ENCODE results near the gene RGS4.

The RGS4 gene

DNA sequence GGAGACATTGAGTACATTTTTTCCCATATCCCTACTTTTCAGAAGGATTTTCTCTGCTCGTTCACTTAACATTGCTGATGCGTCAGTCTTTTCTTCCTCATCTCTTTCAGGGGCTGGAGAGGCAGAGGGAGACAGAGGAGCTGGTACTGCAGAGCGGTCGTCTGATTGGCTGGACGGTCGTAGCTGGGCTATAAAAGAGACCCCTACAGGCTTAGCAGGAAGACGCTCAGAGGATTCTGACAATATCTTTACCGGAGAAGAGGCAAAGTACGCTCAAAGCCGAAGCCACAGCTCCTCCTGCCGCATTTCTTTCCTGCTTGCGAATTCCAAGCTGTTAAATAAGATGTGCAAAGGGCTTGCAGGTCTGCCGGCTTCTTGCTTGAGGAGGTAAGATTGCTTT, at the start of gene RGS4:
TSS of gene RGS4 (plus strand) at position 220 of the 400 bp plus-strand sequence. CDS start at position 344, 124 bp downstream.
- DNase-seq (no peak), ATAC-seq (no peak)

DNA sequence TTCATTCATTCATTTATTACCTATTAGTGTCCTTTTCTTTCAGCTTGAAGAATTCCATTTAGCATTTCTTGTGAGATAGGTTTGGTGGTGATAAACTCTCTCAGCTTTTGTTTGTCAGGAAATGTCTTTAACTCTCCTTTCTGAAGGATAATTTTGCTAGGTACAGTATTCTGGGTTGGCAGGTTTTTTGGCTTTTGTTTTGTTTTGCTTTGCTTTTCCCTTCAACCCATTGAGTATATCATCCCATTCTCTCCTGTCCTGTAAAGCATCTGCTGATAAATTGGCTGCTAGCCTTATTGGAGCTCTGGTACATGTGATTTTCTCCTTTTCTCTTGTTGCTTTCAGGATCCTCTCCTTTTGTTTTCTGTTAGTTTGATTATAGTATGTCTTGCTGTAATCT, 47.0 kb upstream of the RGS4 start:
- no peak for ATAC-seq

DNA sequence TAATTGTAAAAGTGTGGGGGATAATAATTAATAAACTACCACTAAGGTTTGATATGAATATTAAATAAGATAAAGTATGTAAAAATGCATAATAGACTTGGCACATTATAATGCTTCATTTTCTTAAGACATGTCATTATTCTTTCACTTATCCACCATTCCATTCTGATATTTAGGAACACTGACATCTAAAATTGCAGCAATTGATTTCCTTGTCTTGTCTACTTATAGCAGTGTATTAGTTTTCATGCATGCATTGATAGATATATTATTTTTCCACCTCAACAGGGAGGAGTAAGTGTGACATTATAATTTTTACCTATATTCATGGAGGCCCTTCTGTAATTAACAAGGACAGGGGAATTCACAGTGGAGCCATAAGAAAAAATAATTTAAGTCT, 41.6 kb upstream of the RGS4 start:
- no peak for DNase-seq
- ATAC-seq, result no peak

More for the DNA sequence above, 47.0 kb upstream of the RGS4 start:
- DNase-seq, result no peak

DNA sequence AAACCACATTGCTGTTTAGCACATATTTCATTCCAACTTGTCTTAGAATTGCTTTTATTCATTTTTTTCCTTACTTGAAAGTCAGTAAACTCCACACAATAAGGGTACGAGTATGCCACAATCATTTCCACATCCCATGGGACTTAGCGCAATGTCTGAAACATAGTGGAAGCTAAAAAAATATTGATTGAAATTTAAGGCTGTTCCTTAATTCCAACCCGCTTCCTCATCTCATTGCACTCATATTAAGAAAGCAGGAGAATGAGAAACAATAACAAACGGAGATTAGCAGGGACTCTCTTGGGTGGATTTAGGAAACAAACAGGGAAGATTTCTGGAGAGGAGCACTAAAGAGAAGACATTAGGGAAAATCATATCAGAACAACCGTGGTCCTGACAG, 39.3 kb upstream of the RGS4 start:
- no peak for DNase-seq
- ATAC-seq, result no peak

DNA sequence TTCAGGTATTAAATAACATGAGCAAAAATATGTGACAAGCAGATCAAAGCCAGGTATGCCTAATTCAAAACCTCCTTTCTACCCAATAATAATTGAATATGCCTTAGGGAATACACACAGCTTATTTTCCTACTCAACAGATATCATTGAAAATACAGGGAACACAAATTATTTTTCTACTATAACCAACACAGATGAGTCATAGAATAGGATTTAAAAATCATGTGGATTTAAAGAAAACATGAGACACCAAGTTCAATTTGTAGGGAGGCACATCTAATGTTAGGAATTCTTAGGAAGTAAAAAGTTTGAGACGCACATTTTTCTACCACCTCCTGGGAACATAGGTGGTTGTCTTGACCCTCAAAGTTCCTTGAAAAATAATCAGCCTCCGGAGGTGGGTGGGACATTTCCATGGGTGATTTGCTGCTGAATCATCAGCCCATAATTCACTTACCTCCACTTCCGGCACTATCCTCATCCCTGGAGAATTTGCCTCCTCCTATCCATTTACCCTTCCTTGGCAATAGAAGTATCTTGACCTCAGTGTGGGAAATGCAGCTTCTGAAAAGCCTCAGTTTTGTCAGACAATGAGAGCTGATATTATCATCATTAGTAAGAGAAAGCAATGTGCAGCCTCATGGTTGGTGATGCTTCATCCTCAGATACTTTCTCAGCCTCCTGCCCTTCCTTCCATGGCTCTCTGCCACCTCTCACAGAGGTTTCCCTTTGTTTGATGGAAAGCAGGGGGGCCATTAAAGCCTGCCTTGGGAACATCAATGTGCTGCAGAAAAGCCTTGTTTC, 33.5 kb upstream of the RGS4 start:
- ATAC-seq (no peak), DNase-seq (no peak)

DNA sequence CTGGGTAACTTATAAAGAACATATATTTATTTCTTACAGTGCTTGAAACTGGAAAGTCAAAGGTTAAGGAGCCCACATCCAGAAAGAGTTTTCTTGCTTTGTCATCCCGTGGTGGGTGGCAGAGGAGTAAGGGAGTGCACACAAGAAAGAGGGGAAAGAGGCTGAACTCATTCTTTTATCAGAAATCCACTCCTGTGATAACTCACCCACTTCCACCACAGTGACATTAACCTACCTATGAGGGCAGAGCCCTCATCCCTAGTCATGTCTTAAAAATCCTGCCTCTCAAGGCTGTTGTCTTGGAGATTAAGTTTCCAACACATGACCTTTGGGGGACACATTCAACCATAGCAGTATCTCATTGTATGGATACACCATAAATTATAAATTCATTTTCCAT, 32.5 kb upstream of the RGS4 start:
- no peak for DNase-seq
- no peak for ATAC-seq

DNA sequence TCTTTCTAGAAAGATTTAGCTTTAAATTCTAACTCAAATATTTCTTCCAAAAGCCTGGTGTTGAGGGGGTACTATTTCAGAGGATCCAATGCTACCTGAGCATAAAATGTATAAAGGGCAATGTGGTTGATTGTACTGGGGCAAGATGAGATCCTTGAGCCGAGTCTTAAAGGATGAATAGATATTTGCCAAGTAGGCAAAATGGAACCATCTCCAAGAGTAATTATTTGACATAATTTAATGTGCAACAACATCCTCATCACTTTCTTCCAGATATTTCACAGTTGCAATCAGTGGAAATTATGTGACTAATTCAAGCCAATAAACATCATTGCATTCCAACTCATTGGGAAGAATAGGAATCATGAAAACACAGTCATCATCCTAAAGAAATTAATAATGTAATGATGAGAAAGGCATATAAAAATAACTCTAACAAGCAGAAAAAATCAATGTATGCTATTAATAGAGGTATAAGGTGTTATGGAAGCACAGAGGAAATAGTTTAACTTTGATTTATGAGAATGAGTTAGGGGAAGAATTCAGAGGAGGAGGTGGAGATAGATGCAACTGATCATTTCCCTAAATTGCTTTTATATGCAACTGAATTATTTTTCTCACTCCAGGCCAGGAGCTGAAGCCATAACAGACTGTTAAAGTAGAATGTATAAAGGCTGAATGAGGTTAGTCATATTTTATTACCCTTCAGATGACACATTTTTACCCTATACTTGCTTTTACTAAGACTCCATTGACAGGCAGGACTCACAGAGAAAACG, 30.0 kb upstream of the RGS4 start:
- ATAC-seq (no peak), DNase-seq (no peak)

DNA sequence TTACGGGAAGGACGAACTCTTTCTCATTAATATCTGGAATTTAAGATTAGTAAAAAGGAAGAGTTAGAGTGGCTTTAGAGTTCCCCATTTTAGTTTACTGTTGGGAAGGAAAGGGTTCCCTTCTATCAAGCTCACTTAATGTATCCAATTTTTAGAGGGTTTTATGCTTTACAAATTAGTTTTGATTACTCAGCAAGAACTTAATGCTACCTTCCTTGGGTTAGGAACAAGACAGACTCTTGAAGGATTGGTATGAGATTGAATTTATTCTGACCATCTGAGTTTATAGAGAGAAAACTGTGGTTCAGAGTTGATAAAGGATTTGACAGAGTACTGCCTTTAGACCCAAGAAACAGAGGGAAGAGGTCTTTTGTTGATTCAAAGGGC, 29.5 kb upstream of the RGS4 start:
- DNase-seq (no peak), ATAC-seq (no peak)

DNA sequence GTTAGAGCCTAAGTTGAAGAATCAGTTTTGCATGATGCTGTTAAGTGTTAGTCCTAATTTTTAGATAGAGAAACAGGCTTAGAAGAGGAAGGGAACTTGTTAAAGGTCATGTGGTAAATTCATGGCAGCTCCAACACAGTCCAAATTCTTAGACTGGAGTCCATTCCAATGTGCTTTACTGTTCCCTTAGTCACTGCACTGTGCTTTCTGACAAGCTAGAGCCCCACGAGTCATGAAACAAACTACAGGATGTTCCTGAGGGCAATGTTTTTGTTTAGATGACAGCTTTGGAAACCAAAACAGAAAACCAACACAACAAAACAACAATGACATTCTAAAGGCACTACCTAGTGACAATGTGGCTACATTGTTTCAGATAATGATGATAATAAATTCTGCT, 23.1 kb upstream of the RGS4 start:
- DNase-seq, result no peak
- no peak for ATAC-seq

DNA sequence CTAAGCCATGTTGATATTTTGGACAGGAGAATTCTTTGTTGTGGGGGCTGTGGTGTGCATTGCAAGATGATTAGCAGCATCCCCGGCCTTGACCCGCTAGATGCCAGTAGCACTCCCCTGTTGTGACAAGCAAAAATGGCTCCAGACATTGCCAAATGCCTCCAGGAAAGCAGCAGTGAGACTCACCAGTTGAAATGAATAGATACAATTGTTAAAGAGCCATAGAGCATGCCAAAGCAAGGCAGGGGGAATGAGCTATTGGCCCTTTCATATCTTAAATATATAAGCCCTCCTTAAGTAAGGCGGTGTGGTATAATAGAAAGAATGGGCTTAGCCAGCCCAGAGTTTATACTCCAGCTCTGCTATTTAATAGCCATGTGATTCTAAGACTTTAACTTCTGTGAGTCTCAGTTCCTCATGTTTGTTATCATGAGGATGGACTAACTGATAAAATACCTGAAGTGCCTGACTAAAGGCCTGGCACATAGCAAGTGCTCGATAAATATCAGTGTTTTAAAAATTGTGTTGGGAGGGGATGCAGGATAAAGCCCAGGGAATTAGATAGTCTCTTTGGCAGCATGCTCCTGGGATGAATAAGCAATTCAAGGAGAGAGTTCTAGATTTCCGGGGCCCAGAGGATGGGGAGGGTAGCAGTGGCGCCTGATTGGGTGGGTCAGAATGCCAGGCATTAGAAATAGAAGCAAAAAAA, 21.1 kb upstream of the RGS4 start:
- no peak for DNase-seq
- ATAC-seq, result no peak

DNA sequence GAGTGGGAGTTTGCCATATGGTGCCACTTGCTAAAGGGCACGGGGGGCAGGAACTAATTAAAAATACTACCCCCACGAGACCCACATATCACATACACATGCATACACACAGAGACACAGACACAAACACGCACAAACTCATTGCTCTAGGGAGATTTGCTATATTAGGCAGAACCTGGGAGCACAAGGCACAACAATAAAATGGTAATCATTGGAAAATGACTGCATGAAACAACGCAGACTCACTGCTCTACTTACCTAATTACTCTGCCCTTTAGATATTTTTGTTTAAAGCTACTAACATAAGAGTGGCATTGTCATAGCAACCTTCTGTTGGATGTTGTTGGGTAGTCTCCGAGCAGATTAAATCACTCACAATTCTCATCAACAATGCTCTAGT, 20.3 kb upstream of the RGS4 start:
- ATAC-seq (no peak), DNase-seq (no peak)

DNA sequence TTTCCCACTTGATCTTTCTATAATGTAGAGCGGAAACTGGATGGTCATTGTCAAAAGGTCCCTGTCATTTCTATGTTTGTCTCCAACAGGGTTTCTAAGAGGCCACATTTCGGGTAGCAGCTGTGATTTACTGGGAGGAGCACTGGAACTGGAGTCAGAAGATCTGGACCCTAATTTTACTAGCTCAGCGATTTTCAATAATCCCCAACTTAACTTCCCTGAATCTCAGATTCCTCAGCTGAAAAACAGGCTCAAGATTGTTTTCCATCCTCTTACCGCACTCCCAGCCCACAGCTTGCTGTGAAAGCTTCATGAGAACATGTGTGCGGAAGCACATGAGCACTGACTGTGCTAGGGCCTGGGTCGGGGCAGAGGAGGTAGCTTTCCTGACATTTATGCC, 19.9 kb upstream of the RGS4 start:
- no peak for ATAC-seq
- no peak for DNase-seq

DNA sequence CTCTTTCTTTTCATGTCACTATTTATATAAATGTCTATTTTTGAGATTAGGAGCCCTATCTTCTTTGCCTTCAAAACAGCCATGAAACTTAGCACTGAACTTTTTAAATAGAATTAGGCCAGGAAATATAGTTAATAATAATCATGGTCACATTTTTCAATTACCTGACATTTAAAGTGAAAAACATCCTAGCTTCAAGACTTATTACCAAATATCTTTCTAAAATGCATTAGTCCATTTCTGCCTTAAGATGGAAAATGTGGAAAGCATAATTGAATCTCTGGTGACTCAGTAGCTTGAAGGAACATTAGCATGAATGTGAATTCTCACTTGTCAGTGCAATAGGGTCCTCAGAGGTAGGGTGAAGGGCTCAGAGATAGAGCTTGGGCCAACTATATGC, 18.7 kb upstream of the RGS4 start:
- no peak for DNase-seq
- no peak for ATAC-seq

DNA sequence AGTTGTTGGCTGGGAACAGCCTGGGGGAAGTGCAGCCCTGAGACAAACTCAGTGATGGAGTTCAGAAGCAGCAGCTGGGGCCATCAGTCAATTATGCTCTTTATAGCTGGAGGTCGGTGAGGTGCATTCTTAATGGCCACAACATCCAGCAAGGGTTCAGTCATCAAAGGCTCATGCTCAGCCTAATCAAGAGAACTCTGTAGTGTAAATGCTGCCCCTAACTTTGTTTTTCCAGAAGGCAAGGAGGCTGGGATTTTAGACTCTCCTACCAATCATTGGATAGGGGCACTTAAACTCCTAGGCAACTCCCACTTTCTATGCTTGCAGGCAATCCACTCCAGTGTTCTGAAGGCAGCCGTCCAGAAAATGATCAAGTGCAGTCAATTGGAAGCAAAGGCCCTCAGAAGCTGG, 15.0 kb upstream of the RGS4 start:
- DNase-seq (no peak), ATAC-seq (no peak)

DNA sequence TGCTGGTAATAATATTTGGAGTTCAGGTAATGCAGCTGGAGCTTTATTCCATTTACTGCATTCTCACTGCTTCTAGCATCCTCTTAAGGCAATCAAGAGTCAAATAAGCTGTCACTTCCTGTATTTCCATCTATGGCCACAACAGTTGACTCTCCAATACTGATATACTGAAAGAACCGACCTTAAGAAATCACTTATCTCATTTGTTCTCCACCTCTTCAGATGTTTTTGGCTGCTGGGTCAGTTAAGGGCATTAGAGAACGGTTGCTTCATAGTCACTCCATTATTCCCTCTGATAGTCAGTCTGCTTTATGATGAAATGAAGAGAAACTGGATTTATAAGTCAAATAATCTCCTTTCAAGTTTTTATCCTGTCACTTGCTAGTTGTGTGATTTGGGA, 14.2 kb upstream of the RGS4 start:
- ATAC-seq, result no peak

DNA sequence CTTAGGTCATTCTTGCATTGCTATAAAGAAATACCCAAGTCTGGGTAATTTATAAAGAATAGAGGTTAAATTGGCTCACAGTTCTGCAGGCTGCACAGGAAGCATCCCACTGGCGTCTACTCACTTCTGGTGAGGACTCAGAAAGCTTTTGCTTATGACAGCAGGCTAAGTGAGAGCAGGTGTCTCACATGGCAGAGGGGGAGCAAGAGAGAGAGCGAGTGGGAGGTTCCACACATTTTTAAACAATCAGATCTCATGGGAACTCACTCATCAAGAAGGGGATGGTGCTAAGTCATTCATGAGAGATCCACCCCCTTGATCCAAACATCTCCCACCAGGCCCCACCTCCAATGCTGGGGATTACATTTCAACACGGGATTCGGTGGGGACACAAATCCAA, 13.6 kb upstream of the RGS4 start:
- DNase-seq (no peak), ATAC-seq (no peak)

More for the DNA sequence above, 14.2 kb upstream of the RGS4 start:
- no peak for DNase-seq

DNA sequence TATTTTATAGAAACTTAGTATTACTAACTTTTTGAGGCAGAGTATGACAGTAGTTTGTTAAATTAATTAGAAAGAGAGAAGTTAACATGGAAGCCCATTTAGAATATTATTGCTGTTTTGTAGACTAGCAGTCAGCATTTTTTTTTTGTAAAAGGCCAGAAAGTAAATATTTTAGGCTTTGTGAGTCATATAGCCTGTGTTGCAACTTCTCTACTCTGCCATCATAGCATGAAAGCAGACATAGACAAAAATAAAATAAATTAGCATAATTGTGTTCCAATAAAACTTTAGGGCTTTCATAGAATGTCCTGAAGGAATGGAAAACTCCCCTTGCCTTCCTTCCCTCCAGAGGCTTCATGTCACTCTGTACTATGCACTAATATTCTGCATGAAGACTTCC, 12.3 kb upstream of the RGS4 start:
- no peak for ATAC-seq
- DNase-seq, result no peak

DNA sequence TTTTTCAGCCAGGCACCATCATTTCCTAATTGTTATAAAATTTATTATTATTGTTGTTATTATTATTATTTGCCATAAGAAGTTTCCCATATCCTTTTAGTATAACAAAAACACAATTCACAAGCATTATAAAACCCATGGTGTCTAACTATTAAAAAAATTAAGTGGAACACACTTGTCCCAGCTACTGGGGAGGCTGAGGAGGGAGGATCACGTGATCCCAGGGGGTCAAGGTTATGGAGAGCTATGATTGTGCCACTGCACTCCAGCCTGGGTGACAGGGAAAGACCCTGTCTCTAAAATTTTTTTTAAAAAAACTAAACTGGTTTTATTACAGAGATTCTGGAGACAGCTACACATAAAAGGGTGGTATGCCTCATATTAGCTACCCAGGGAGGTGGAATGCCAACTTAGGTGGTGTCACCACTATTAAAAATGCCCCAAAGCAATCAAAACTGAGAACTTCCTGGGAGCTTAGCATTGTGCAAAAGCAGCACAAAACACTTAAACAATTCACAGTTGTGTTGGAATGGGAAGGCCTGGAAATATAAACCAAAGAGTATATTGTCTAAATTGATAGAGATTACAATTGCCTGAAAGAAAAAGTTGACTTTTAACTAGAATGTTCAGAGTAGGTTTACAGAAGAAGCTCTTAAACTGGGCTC, 8.7 kb upstream of the RGS4 start:
- ATAC-seq (no peak), DNase-seq (no peak)

DNA sequence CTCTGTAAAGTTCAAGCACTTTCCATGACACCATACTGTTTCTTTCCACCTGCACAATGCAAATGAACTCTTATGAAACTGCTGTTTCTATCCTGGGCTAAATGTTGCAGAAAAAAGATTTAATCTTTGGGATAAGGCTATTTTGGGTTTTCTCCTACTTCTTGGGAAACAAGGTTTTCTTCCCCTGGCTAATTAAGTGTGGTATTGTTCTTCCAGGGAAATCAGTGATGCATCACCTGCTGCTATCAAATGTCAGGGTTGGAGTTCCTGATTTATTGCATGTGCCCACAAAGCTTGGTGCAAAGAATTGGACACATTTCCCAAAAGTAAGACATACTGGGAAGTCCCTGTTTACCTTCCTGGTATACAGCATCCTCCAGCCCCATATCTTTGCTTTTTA, 6.0 kb upstream of the RGS4 start:
- ATAC-seq (no peak), DNase-seq (no peak)

DNA sequence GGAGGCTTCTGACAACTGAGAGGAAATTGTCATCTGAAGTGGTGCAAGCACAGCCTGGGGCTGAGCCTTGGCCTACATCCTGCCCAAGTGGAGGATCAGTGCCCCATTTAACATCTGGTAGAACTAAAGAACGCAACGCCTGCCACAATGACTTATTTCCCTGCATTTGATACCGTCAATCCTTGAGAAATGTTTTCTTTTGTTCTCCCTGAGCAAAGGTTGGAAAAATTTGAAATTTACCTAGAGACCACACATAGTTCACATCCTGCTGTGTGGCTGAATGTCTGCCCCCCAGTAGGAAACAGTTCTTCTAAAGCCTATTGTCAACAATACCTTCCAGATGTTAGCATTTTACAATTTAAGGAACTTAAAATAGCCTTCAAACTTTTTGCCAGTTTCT, 5.6 kb upstream of the RGS4 start:
- DNase-seq, result no peak
- ATAC-seq, result no peak

DNA sequence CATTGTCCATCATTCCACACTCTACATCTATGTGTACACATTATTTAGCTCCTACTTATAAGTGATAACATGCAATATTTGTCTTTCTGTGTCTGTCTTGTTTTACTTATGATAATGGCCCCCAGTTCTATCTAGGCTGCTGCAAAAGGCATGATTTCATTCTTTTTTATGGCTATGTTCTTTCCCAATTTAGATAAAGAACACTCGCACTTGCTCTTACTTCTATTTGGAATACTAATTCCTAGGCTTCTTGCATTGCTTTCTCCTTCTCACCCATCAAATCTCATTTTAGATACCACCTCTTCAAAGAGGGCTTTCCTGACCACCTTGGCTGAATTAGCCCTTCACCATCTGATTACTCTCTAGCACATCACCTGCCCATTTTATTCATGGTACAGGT, 3.0 kb upstream of the RGS4 start:
- ATAC-seq (no peak), DNase-seq (no peak)

DNA sequence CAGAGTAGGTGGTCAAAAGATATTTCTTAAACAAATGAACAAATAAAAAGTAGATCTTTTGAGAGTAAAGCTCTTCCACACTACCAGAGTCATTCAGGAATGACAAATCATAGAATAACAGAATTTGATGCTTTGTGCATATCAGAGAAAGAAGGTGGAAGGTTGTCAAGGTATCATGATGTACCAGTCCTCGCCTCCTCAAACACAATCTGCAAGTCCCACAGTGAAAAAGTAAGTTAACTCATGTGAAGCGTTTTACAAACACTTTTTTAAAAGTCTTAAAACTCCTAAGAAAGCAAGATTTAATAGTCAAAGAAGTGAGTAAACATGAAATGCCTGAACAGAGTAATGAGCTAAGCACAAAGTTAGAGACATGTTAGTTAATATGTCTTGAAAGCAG, 2.5 kb upstream of the RGS4 start:
- ATAC-seq (no peak), DNase-seq (no peak)

DNA sequence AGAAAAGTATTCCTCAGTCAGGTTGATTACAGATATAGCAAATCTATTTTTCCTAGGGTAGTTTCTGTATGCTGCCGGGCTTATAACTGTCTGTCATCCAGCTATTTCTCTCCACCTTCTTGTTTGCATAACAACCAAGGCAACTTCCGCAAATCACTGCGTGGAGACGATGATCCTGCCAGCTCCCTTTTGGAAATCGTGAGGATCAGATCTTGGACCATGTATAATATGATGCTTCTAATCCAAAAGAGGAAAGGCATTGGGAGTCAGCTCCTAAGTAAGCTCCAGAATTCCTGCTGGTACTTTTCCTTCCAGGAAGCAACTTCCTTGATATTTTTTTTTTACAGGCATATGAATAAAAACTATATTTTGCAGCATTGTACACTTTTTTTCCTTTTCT, 445 bp upstream of the RGS4 start:
- ATAC-seq (no peak), DNase-seq (no peak)

Measured in stimulated activated naive CD8-positive, alpha-beta T cell treated with anti-CD3 and anti-CD28 coated beads, Interleukin-15, Interleukin-2, amounts not matched to agents 100 U/mL and 50 U/mL, for 24 hours (primary cell).